GM23338 (cell line): ENCODE results near the gene DMKN. TPM values are rescaled to one million over a fixed set of nuclear protein-coding genes. Genes with fewer than 3 reads are reported as not detected.

Source experiments
- ATAC-seq: fragments of 200-7000 bp; cut with Tn5 transposase; 3 replicates; pipeline ENCODE4 v1.9.1; 2020
- DNase-seq: peaks from one replicate; pipeline ENCODE4 v3.0.0-alpha.2; 2015; ENCODE audit warnings: low spot score
- H2AFZ ChIP-seq: fragments of 200-600 bp; sonication (generic); 2 replicates; pipeline ENCODE4 v1.8.0; 2016; ENCODE audit warnings: antibody characterized with exemption, mild to moderate bottlenecking, moderate library complexity
- H3F3A ChIP-seq: fragments of 200-600 bp; sonication (generic); replicated peaks from 2 replicates; pipeline ENCODE4 v1.8.0; 2017; ENCODE audit warnings: antibody characterized with exemption, mixed run types, low read depth
- H3K27ac ChIP-seq: fragments of 200-600 bp; sonication (generic); 2 replicates; pipeline ENCODE4 v1.6.1; 2016; ENCODE audit warnings: low read depth
- H3K27me3 ChIP-seq: fragments of 200-600 bp; sonication (generic); 2 replicates; pipeline ENCODE4 v1.8.0; 2016; ENCODE audit warnings: mild to moderate bottlenecking, mixed run types, moderate library complexity; ENCODE audit not compliant: insufficient read depth
- H3K36me3 ChIP-seq: fragments of 200-600 bp; sonication (generic); 2 replicates; pipeline ENCODE4 v1.8.0; 2016; ENCODE audit warnings: mild to moderate bottlenecking; ENCODE audit not compliant: insufficient read depth
- H3K4me1 ChIP-seq: fragments of 200-600 bp; sonication (generic); 2 replicates; pipeline ENCODE4 v1.8.0; 2016; ENCODE audit warnings: mild to moderate bottlenecking, moderate library complexity; ENCODE audit not compliant: insufficient read depth
- H3K4me2 ChIP-seq: fragments of 200-600 bp; sonication (generic); 2 replicates; pipeline ENCODE4 v1.7.1; 2017; ENCODE audit warnings: mixed run types
- H3K4me3 ChIP-seq: fragments of 200-600 bp; sonication (generic); 2 replicates; pipeline ENCODE4 v1.6.1; 2016; ENCODE audit warnings: mixed run types
- H3K79me2 ChIP-seq: fragments of 200-600 bp; sonication (generic); replicated peaks from 2 replicates; pipeline ENCODE4 v1.8.0; 2017; ENCODE audit warnings: mild to moderate bottlenecking; ENCODE audit not compliant: insufficient read depth
- H3K9me2 ChIP-seq: fragments of 200-600 bp; sonication (generic); 2 replicates; pipeline ENCODE4 v1.8.0; 2017; ENCODE audit not compliant: insufficient read depth
- H4K20me1 ChIP-seq: fragments of 200-600 bp; sonication (generic); replicated peaks from 2 replicates; pipeline ENCODE4 v1.8.0; 2017; ENCODE audit warnings: mild to moderate bottlenecking; ENCODE audit not compliant: insufficient read depth
- H3K27ac Mint-ChIP-seq: 2 replicates; pipeline ENCODE4 v1.8.0; 2020; ENCODE audit warnings: inconsistent platforms, mild to moderate bottlenecking, moderate library complexity, mixed read lengths
- H3K27me3 Mint-ChIP-seq: 3 replicates; pipeline ENCODE4 v1.8.0; 2022; ENCODE audit warnings: low read depth, mild to moderate bottlenecking, moderate library complexity, mixed read lengths, inconsistent platforms; ENCODE audit not compliant: insufficient read depth, poor library complexity
- H3K36me3 Mint-ChIP-seq: 3 replicates; pipeline ENCODE4 v1.8.0; 2021; ENCODE audit warnings: low read depth, mild to moderate bottlenecking, inconsistent platforms, moderate library complexity, mixed read lengths
- H3K4me1 Mint-ChIP-seq: 3 replicates; pipeline ENCODE4 v1.8.0; 2020; ENCODE audit warnings: mild to moderate bottlenecking, inconsistent platforms, mixed read lengths
- H3K4me3 Mint-ChIP-seq: 3 replicates; pipeline ENCODE4 v1.8.0; 2021; ENCODE audit warnings: moderate library complexity, mild to moderate bottlenecking, inconsistent platforms, mixed read lengths
- H3K9me3 Mint-ChIP-seq: 3 replicates; pipeline ENCODE4 v1.8.0; 2020; ENCODE audit warnings: moderate library complexity, mild to moderate bottlenecking, inconsistent platforms, mixed read lengths
- CREB1 ChIP-seq: fragments of 250-450 bp; sonication (Bioruptor Pico); IDR thresholded peaks from 2 replicates; pipeline ENCODE4 v1.5.0; 2020; ENCODE audit warnings: low read depth, mild to moderate bottlenecking, moderate library complexity
- EZH2 ChIP-seq: fragments of 200-600 bp; sonication (generic); IDR thresholded peaks from one replicate; pipeline ENCODE4 v1.8.0; 2017; ENCODE audit warnings: antibody characterized with exemption, mild to moderate bottlenecking, low read depth; ENCODE audit not compliant: unreplicated experiment
- EZH2phosphoT487 ChIP-seq: fragments of 200-600 bp; sonication (generic); IDR thresholded peaks from one replicate; pipeline ENCODE4 v1.8.1; 2018; ENCODE audit warnings: antibody characterized with exemption; ENCODE audit not compliant: unreplicated experiment
- JUNB ChIP-seq: IDR thresholded peaks from one replicate; pipeline ENCODE4 v1.6.1; 2016; ENCODE audit warnings: antibody characterized with exemption; ENCODE audit not compliant: unreplicated experiment
- NANOG ChIP-seq: IDR thresholded peaks from 2 replicates; pipeline ENCODE4 v1.6.1; 2016; ENCODE audit warnings: antibody characterized with exemption, borderline replicate concordance
- POLR2AphosphoS5 ChIP-seq: IDR thresholded peaks from 2 replicates; pipeline ENCODE4 v1.6.1; 2016; ENCODE audit warnings: antibody characterized with exemption, low read depth
- STAT1 ChIP-seq: IDR thresholded peaks from one replicate; pipeline ENCODE4 v1.6.1; 2016; ENCODE audit warnings: antibody characterized with exemption; ENCODE audit not compliant: unreplicated experiment
- ZNF114 ChIP-seq: fragments of 250-450 bp; sonication (Bioruptor Pico); IDR thresholded peaks from 2 replicates; pipeline ENCODE4 v1.5.0; 2020; ENCODE audit warnings: mild to moderate bottlenecking, moderate library complexity
- ZNF331 ChIP-seq: fragments of 250-450 bp; sonication (Bioruptor Pico); IDR thresholded peaks from 2 replicates; pipeline ENCODE4 v1.5.0; 2020; ENCODE audit warnings: low read depth, mild to moderate bottlenecking, moderate library complexity
- polyA plus RNA-seq: library from polyadenylated mRNA; unstranded; fragments of >200 nt; fragmentation: Nextera tagmentation; extraction: Ambion mirVana; gene quantifications from 2 replicates; pipeline ENCODE4 v1.2.1, GENCODE V29; 2016
- total RNA-seq: library from RNA; depleted of rRNA; stranded (reverse); fragments of >200 nt; shearing (Covaris generic); gene quantifications from 2 replicates; pipeline ENCODE4 v1.2.3, GENCODE V29; 2014
- TF ChIP-seq, protein P1 (sequence below), 2 experiments: fragments of 200-600 bp in 1 of 2; sonication (generic) in 1 of 2; conservative IDR thresholded peaks; 2 replicates each; pipeline versions ENCODE4 v1.5.1 to v1.6.1; 2016 to 2017; ENCODE audit warnings: antibody characterized with exemption in 2 of 2, low read depth in 2 of 2, mild to moderate bottlenecking in 2 of 2, moderate library complexity in 1 of 2
- TF ChIP-seq, protein P2 (sequence below): IDR thresholded peaks from one replicate; pipeline ENCODE4 v1.6.1; 2018; ENCODE audit warnings: antibody characterized with exemption; ENCODE audit not compliant: unreplicated experiment
- TF ChIP-seq, protein P3 (sequence below): IDR thresholded peaks from 2 replicates; pipeline ENCODE4 v1.6.1; 2016; ENCODE audit warnings: antibody characterized with exemption
- TF ChIP-seq, protein P4 (sequence below): fragments of 250-450 bp; sonication (Bioruptor Pico); IDR thresholded peaks from 2 replicates; pipeline ENCODE4 v1.5.0; 2020; ENCODE audit warnings: mild to moderate bottlenecking, moderate library complexity

DMKN gene
- total and polyA plus RNA-seq, 2 experiments from 2014 or later, result 259 to 569 TPM

DNA sequence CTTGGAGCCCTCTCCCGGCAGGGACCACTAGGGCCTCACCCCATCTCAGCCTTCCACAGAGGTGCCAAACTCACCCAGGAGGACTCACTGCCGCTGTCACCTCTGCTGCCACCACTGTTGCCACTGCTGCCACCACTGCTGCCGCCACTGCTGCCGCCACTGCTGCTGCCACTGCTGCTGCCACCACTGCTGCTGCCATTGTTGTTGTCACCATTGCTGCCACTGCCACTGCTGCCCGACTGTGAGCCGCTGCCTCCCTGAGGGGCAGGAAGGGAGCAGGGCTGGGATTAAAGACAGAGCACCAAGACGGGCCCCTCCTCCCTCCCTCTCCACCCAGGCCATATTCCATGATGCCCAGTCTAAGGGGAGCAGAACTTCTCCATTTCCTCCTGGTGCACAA, 2.1 kb downstream of the DMKN start:
- peaks cover 2% of the 10 kb centered on the region; the same call in 1 of the 2 replicates for H3K27me3 ChIP-seq
- peaks cover 27% of the 10 kb centered on the region for H3K4me1 ChIP-seq
- Mint-ChIP-seq H3K4me1 (peaks cover 33% of the 10 kb centered on the region), H3K4me3 (no peak overlapping the region), H3K27ac (no peak overlapping the region), H3K36me3 (peaks cover 27% of the 10 kb centered on the region), H3K27me3 (peaks cover 10% of the 10 kb centered on the region), H3K9me3 (no peaks in the 10 kb centered on the region; the same call in 1 of the 3 replicates)
- peaks cover 5% of the 10 kb centered on the region for H4K20me1 ChIP-seq
- H3K9me2 ChIP-seq, result no peaks in the 10 kb centered on the region
- no peak for TF ChIP-seq POLR2AphosphoS5
- no peak for TF ChIP-seq NANOG
- TF ChIP-seq, protein P1, sequence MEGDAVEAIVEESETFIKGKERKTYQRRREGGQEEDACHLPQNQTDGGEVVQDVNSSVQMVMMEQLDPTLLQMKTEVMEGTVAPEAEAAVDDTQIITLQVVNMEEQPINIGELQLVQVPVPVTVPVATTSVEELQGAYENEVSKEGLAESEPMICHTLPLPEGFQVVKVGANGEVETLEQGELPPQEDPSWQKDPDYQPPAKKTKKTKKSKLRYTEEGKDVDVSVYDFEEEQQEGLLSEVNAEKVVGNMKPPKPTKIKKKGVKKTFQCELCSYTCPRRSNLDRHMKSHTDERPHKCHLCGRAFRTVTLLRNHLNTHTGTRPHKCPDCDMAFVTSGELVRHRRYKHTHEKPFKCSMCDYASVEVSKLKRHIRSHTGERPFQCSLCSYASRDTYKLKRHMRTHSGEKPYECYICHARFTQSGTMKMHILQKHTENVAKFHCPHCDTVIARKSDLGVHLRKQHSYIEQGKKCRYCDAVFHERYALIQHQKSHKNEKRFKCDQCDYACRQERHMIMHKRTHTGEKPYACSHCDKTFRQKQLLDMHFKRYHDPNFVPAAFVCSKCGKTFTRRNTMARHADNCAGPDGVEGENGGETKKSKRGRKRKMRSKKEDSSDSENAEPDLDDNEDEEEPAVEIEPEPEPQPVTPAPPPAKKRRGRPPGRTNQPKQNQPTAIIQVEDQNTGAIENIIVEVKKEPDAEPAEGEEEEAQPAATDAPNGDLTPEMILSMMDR (conservative IDR thresholded peaks at IDR 0.05; ENCODE audit: low read depth in 2 of 2), result no peak
- TF ChIP-seq, protein P2, sequence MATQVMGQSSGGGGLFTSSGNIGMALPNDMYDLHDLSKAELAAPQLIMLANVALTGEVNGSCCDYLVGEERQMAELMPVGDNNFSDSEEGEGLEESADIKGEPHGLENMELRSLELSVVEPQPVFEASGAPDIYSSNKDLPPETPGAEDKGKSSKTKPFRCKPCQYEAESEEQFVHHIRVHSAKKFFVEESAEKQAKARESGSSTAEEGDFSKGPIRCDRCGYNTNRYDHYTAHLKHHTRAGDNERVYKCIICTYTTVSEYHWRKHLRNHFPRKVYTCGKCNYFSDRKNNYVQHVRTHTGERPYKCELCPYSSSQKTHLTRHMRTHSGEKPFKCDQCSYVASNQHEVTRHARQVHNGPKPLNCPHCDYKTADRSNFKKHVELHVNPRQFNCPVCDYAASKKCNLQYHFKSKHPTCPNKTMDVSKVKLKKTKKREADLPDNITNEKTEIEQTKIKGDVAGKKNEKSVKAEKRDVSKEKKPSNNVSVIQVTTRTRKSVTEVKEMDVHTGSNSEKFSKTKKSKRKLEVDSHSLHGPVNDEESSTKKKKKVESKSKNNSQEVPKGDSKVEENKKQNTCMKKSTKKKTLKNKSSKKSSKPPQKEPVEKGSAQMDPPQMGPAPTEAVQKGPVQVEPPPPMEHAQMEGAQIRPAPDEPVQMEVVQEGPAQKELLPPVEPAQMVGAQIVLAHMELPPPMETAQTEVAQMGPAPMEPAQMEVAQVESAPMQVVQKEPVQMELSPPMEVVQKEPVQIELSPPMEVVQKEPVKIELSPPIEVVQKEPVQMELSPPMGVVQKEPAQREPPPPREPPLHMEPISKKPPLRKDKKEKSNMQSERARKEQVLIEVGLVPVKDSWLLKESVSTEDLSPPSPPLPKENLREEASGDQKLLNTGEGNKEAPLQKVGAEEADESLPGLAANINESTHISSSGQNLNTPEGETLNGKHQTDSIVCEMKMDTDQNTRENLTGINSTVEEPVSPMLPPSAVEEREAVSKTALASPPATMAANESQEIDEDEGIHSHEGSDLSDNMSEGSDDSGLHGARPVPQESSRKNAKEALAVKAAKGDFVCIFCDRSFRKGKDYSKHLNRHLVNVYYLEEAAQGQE, result no peak
- no peak for TF ChIP-seq EZH2phosphoT487
- TF ChIP-seq STAT1, result no peak
- no peak for TF ChIP-seq EZH2
- TF ChIP-seq, protein P3, sequence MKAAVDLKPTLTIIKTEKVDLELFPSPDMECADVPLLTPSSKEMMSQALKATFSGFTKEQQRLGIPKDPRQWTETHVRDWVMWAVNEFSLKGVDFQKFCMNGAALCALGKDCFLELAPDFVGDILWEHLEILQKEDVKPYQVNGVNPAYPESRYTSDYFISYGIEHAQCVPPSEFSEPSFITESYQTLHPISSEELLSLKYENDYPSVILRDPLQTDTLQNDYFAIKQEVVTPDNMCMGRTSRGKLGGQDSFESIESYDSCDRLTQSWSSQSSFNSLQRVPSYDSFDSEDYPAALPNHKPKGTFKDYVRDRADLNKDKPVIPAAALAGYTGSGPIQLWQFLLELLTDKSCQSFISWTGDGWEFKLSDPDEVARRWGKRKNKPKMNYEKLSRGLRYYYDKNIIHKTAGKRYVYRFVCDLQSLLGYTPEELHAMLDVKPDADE, result no peak
- TF ChIP-seq JUNB, result no peak
- no peak for TF ChIP-seq ZNF114 (CRISPR knock-in tag)
- TF ChIP-seq, protein P4, sequence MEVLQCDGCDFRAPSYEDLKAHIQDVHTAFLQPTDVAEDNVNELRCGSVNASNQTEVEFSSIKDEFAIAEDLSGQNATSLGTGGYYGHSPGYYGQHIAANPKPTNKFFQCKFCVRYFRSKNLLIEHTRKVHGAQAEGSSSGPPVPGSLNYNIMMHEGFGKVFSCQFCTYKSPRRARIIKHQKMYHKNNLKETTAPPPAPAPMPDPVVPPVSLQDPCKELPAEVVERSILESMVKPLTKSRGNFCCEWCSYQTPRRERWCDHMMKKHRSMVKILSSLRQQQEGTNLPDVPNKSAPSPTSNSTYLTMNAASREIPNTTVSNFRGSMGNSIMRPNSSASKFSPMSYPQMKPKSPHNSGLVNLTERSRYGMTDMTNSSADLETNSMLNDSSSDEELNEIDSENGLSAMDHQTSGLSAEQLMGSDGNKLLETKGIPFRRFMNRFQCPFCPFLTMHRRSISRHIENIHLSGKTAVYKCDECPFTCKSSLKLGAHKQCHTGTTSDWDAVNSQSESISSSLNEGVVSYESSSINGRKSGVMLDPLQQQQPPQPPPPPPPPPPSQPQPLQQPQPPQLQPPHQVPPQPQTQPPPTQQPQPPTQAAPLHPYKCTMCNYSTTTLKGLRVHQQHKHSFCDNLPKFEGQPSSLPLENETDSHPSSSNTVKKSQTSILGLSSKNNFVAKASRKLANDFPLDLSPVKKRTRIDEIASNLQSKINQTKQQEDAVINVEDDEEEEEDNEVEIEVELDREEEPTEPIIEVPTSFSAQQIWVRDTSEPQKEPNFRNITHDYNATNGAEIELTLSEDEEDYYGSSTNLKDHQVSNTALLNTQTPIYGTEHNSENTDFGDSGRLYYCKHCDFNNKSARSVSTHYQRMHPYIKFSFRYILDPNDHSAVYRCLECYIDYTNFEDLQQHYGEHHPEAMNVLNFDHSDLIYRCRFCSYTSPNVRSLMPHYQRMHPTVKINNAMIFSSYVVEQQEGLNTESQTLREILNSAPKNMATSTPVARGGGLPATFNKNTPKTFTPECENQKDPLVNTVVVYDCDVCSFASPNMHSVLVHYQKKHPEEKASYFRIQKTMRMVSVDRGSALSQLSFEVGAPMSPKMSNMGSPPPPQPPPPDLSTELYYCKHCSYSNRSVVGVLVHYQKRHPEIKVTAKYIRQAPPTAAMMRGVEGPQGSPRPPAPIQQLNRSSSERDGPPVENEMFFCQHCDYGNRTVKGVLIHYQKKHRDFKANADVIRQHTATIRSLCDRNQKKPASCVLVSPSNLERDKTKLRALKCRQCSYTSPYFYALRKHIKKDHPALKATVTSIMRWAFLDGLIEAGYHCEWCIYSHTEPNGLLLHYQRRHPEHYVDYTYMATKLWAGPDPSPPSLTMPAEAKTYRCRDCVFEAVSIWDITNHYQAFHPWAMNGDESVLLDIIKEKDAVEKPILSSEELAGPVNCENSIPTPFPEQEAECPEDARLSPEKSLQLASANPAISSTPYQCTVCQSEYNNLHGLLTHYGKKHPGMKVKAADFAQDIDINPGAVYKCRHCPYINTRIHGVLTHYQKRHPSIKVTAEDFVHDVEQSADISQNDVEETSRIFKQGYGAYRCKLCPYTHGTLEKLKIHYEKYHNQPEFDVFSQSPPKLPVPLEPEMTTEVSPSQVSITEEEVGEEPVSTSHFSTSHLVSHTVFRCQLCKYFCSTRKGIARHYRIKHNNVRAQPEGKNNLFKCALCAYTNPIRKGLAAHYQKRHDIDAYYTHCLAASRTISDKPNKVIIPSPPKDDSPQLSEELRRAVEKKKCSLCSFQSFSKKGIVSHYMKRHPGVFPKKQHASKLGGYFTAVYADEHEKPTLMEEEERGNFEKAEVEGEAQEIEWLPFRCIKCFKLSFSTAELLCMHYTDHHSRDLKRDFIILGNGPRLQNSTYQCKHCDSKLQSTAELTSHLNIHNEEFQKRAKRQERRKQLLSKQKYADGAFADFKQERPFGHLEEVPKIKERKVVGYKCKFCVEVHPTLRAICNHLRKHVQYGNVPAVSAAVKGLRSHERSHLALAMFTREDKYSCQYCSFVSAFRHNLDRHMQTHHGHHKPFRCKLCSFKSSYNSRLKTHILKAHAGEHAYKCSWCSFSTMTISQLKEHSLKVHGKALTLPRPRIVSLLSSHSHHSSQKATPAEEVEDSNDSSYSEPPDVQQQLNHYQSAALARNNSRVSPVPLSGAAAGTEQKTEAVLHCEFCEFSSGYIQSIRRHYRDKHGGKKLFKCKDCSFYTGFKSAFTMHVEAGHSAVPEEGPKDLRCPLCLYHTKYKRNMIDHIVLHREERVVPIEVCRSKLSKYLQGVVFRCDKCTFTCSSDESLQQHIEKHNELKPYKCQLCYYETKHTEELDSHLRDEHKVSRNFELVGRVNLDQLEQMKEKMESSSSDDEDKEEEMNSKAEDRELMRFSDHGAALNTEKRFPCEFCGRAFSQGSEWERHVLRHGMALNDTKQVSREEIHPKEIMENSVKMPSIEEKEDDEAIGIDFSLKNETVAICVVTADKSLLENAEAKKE (CRISPR knock-in tag), result no peak
- TF ChIP-seq ZNF331 (CRISPR knock-in tag), result no peak
- no peak for TF ChIP-seq CREB1 (CRISPR knock-in tag)
- ATAC-seq, result no peak
- H3K27ac ChIP-seq, result no peak overlapping the region
- no peak overlapping the region for H3K4me3 ChIP-seq
- H2AFZ ChIP-seq, result no peak overlapping the region
- no peak overlapping the region for H3K4me2 ChIP-seq
- H3K36me3 ChIP-seq, result peaks cover 15% of the 10 kb centered on the region
- H3F3A ChIP-seq, result 0 out of 2 replicates have a peak, but pooled peaks cover 3% of the 10 kb centered on the region
- peaks cover 31% of the 10 kb centered on the region for H3K79me2 ChIP-seq
- DNase-seq, result no peak
